GM23248 (cell line): ENCODE results near the gene EPHB6. TPM values are rescaled to one million over a fixed set of nuclear protein-coding genes. Genes with fewer than 3 reads are reported as not detected.

Experiments
- DNase-seq: peaks from one replicate; pipeline ENCODE4 v3.0.0-alpha.2; 2015
- H2AFZ ChIP-seq: fragments of 200-600 bp; sonication (generic); 2 replicates; pipeline ENCODE4 v1.6.1; 2016; ENCODE audit warnings: antibody characterized with exemption
- H3F3A ChIP-seq: fragments of 200-600 bp; sonication (generic); 2 replicates; pipeline ENCODE4 v1.6.1; 2016; ENCODE audit warnings: mild to moderate bottlenecking, antibody characterized with exemption, mixed run types; ENCODE audit not compliant: insufficient read depth
- H3K27ac ChIP-seq: fragments of 200-600 bp; sonication (generic); 2 replicates; pipeline ENCODE4 v1.5.1; 2016; ENCODE audit warnings: mild to moderate bottlenecking
- H3K27me3 ChIP-seq: fragments of 200-600 bp; sonication (generic); replicated peaks from 2 replicates; pipeline ENCODE4 v1.6.1; 2016; ENCODE audit warnings: mild to moderate bottlenecking; ENCODE audit not compliant: insufficient read depth
- H3K36me3 ChIP-seq: fragments of 200-600 bp; sonication (generic); 2 replicates; pipeline ENCODE4 v1.6.1; 2016; ENCODE audit warnings: low read depth, mild to moderate bottlenecking
- H3K4me1 ChIP-seq: fragments of 200-600 bp; sonication (generic); 2 replicates; pipeline ENCODE4 v1.6.1; 2016; ENCODE audit warnings: mild to moderate bottlenecking; ENCODE audit not compliant: insufficient read depth
- H3K4me2 ChIP-seq: fragments of 200-600 bp; sonication (generic); one replicate; pipeline ENCODE4 v1.6.1; 2016; ENCODE audit warnings: mild to moderate bottlenecking; ENCODE audit not compliant: unreplicated experiment
- H3K4me3 ChIP-seq: fragments of 200-600 bp; sonication (generic); 2 replicates; pipeline ENCODE4 v1.5.1; 2016; ENCODE audit warnings: mild to moderate bottlenecking
- H3K79me2 ChIP-seq: fragments of 200-600 bp; sonication (generic); 2 replicates; pipeline ENCODE4 v1.6.1; 2016; ENCODE audit warnings: mild to moderate bottlenecking; ENCODE audit not compliant: insufficient read depth
- H3K9ac ChIP-seq: fragments of 200-600 bp; sonication (generic); 2 replicates; pipeline ENCODE4 v1.6.1; 2016; ENCODE audit warnings: mild to moderate bottlenecking
- H3K9me2 ChIP-seq: fragments of 200-600 bp; sonication (generic); 2 replicates; pipeline ENCODE4 v1.6.1; 2016; ENCODE audit warnings: mixed run types, mild to moderate bottlenecking, moderate library complexity; ENCODE audit not compliant: insufficient read depth
- H3K9me3 ChIP-seq: fragments of 200-600 bp; sonication (generic); one replicate; pipeline ENCODE4 v1.6.1; 2017; ENCODE audit warnings: low read depth
- H4K20me1 ChIP-seq: fragments of 200-600 bp; sonication (generic); 2 replicates; pipeline ENCODE4 v1.6.0; 2016; ENCODE audit not compliant: insufficient read depth
- EZH2 ChIP-seq: fragments of 200-600 bp; sonication (generic); IDR thresholded peaks from 2 replicates; pipeline ENCODE4 v1.6.1; 2018; ENCODE audit warnings: antibody characterized with exemption, mild to moderate bottlenecking; ENCODE audit not compliant: insufficient read depth, poor library complexity, severe bottlenecking
- EZH2phosphoT487 ChIP-seq: fragments of 200-600 bp; sonication (generic); IDR thresholded peaks from 2 replicates; pipeline ENCODE4 v1.6.1; 2018; ENCODE audit warnings: antibody characterized with exemption, moderate library complexity, mild to moderate bottlenecking, low read depth; ENCODE audit not compliant: insufficient read depth
- WGBS, 2 experiments: methylation state at CpG; one replicate each; pipeline ENCODE4 v1.1.6; 2015 to 2017; ENCODE audit warnings: low lambda C conversion rate in 2 of 2, low coverage in 1 of 2; ENCODE audit errors: missing lambda C conversion rate in 2 of 2; 5-methylcytosine and 5-hydroxymethylcytosine counted together
- in situ Hi-C: fragments of 300-500 bp; cut with MboI; formaldehyde crosslinking; loops from 2 replicates; pipeline ENCODE4 v1.15.0; 2020
- polyA plus RNA-seq: library from polyadenylated mRNA; unstranded; fragments of >200 nt; fragmentation: Nextera tagmentation; extraction: Ambion mirVana; gene quantifications from 2 replicates; pipeline ENCODE4 v1.2.1, GENCODE V29; 2016
- total RNA-seq: library from RNA; depleted of rRNA; stranded (reverse); fragments of >200 nt; shearing (Covaris generic); gene quantifications from 2 replicates; pipeline ENCODE4 v1.2.3, GENCODE V29; 2014

EPHB6 gene
- total and polyA plus RNA-seq, 2 experiments from 2014 or later = 0.11 to 1.2 TPM

DNA sequence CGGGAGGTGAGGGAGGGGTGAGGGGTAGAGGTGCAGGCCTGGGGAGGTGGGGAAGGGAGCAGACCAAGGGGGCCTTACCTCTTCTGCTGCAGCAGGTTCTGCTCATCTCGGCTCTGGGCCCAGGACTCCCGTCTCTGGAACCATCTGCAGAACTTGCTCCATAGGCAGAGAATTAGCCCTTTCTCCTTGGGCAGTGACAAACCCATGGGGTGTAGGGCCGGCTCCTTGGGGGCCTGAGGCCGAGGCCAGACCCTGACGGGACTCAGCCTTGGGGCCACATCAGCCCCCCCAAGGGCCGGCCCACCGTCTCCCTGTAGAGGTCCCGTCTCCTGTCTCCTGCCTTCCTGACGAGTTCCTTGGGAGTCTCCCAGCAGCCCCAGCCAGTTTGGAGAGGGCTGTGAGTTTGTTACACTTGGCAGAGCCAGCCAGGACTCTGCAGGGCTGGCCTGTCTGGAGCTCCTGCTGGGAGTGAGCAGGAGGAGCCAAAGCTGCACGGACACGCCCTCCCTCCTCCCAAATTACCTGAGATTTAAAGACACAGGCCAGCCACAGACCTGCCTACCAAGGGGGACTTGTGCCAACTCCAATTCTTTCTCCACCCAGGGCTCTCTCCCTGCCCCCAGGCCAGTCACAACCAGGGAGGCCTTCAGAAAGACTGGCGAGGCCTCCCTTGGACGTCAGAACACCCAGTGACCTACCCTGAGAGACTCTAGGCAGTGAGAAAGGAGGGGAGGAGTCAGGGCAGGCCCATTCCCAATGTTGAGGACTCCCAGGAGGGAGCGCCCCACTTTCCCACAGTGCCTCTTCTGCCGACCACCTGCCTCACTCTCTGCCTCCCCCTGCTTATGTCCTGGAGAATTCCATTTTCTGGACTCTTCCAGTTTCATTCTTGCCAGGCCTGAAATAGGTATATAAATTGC, 30.7 kb downstream of the EPHB6 start, which contains the start of gene TRPV6:
TRPV6 (minus strand) TSS at position 435 of the 920 bp plus-strand sequence.
- H3K9me3 ChIP-seq = no peaks in the 10 kb centered on the region
- WGBS, 2 experiments = 7 to 18% methylated on average over 14 of the region's 16 CpGs
- no peaks in the 10 kb centered on the region for H3K9me2 ChIP-seq
- no peaks in the 10 kb centered on the region for H3K4me1 ChIP-seq
- H3K27me3 ChIP-seq = peaks cover 13% of the 10 kb centered on the region; the same call in 1 of the 2 replicates
- H3K9ac ChIP-seq = no peak within 1 kb of the TSS
- H2AFZ ChIP-seq = no peak within 1 kb of the TSS
- H3K79me2 ChIP-seq = no peaks in the 10 kb centered on the region
- no peaks in the 10 kb centered on the region for H4K20me1 ChIP-seq
- H3K4me3 ChIP-seq = no peak within 1 kb of the TSS
- no peak within 1 kb of the TSS for H3K27ac ChIP-seq
- no peaks in the 10 kb centered on the region for H3K36me3 ChIP-seq
- H3F3A ChIP-seq = no peaks in the 10 kb centered on the region
- TF ChIP-seq EZH2 = no peak
- TF ChIP-seq EZH2phosphoT487 = no peak
- in situ Hi-C loops = no loop called here
- DNase-seq = no peak
- no peak within 1 kb of the TSS for H3K4me2 ChIP-seq

DNA sequence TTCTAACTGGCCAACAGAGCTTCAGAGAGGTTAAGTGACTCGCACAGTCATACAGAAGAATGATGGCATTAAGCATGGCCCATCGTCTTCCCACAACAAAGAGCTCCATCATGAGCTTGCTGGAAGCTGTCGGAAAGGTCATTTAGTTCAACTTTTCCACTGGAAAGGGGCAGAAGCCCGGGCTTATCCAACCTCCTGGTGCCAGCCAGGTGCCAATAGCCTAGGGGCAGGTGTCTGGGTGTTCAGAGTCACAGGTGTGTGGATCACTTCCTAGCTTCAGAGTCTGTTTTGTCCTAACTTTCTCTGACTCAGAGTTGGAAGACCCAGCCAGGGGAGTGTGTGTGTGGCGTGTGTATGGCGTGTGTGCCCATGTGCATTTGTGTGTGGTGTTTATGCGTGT, 32.0 kb downstream of the EPHB6 start:
- no peaks in the 10 kb centered on the region for H3K79me2 ChIP-seq
- 37 to 38% methylated on average over 7 of the region's 7 CpGs for WGBS, 2 experiments
- no peak overlapping the region for H2AFZ ChIP-seq
- no peaks in the 10 kb centered on the region for H4K20me1 ChIP-seq
- in situ Hi-C loops = no loop called here
- no peak for TF ChIP-seq EZH2phosphoT487
- no peak for TF ChIP-seq EZH2
- H3K9me3 ChIP-seq = no peaks in the 10 kb centered on the region
- no peaks in the 10 kb centered on the region for H3K9me2 ChIP-seq
- no peak overlapping the region for H3K4me2 ChIP-seq
- DNase-seq = no peak
- no peaks in the 10 kb centered on the region for H3F3A ChIP-seq
- no peak overlapping the region for H3K4me3 ChIP-seq
- peaks cover 5% of the 10 kb centered on the region; the same call in 1 of the 2 replicates for H3K27me3 ChIP-seq
- H3K9ac ChIP-seq = no peak overlapping the region
- H3K36me3 ChIP-seq = no peaks in the 10 kb centered on the region
- no peaks in the 10 kb centered on the region for H3K4me1 ChIP-seq
- no peak overlapping the region for H3K27ac ChIP-seq

DNA sequence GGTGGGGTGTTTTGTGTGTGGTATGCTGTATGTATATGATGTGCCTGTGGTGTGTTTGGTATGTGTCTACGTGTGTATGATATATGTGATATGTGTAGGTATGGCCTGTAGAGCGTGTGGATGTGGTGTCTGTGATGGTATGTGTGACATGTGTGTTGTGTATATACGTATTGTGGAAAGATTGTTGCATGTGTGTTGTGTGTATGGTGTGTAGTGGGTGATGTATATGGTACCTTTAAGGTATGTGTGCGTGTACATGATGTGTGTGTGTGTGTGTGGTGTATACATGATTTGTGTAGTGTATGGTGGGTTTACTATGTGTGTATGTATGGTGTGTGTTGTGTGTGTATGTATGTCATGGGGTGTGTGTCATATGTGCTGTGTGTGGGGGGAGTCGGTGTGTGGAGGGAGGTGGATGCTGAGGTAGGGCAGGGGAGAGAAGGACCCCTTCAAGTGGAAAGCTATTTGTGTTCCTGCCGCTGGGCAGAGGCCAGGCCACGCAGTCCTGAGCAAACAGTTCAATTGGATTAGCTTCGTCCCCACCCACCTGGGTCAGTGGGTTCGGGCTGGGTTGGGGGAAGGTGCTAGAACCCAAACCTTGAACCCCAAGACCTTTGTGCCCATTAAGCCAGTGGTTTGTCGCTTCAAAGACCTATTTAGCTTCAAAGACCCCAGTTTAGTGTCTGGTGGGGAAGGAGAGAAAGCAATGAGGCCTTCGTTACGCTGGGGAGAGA, 32.6 kb downstream of the EPHB6 start:
- TF ChIP-seq EZH2phosphoT487 = no peak
- Histone ChIP-seq H4K20me1 (no peaks in the 10 kb centered on the region), H3K4me1 (no peaks in the 10 kb centered on the region), H3K4me3 (no peak overlapping the region), H3K9ac (no peak overlapping the region), H3K36me3 (no peaks in the 10 kb centered on the region), H3F3A (no peaks in the 10 kb centered on the region), H3K79me2 (no peaks in the 10 kb centered on the region), H3K9me2 (no peaks in the 10 kb centered on the region), H3K27me3 (peaks cover 5% of the 10 kb centered on the region; the same call in 1 of the 2 replicates), H3K27ac (no peak overlapping the region), H3K9me3 (no peaks in the 10 kb centered on the region), H3K4me2 (no peak overlapping the region), H2AFZ (no peak overlapping the region)
- DNase-seq = no peak
- WGBS, 2 experiments = 32 to 33% methylated on average over 12 of the region's 12 CpGs
- in situ Hi-C loops = no loop called here

DNA sequence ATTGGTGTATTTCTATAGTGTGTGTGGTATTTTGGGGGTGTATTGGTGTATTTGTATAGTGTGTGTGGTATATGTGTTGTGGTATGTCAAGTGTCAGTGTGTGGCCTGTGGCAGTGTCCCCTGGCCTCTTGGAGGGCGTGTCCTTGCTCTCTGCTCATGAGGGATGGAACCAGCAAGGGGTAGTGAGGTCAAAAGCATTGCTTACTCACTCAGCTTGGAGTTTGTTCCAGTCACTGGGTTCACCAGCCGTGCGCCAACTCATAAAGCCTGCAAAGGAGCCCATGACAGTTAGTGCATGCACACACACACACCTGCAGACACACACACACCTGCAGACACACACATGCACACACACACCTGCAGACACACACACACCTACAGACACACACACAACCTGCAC, 34.9 kb downstream of the EPHB6 start:
- no peak overlapping the region for H2AFZ ChIP-seq
- no peak overlapping the region for H3K4me3 ChIP-seq
- DNase-seq = no peak
- no peaks in the 10 kb centered on the region for H3K79me2 ChIP-seq
- H3K9me2 ChIP-seq = no peaks in the 10 kb centered on the region
- H3K36me3 ChIP-seq = no peaks in the 10 kb centered on the region
- 59 to 60% methylated on average over 3 of the region's 3 CpGs for WGBS, 2 experiments
- H3K4me1 ChIP-seq = no peaks in the 10 kb centered on the region
- TF ChIP-seq EZH2phosphoT487 (no peak), EZH2 (no peak)
- H3K4me2 ChIP-seq = no peak overlapping the region
- no peaks in the 10 kb centered on the region; the same call in 1 of the 2 replicates for H3K27me3 ChIP-seq
- no peaks in the 10 kb centered on the region for H4K20me1 ChIP-seq
- in situ Hi-C loops = no loop called here
- H3F3A ChIP-seq = no peaks in the 10 kb centered on the region
- H3K9ac ChIP-seq = no peak overlapping the region
- no peaks in the 10 kb centered on the region for H3K9me3 ChIP-seq
- no peak overlapping the region for H3K27ac ChIP-seq
